ENCODE measurements around the gene C12orf57. TPM values are rescaled to one million over a fixed set of nuclear protein-coding genes. Genes with fewer than 3 reads are reported as not detected.

Gene C12orf57
- total RNA-seq, 2 experiments from 2014 or later: 156 to 181 TPM

- POLR2A ChIA-PET: interaction anchor here (0.6 to 1.2 kb wide), 3 partner anchors 9 to 461 kb away, joined by 3 to 5 read pairs (median 3); partner anchors contain the start of genes C12orf57 and RNU7-1
- no peak for DNase-seq
- no peaks in the 10 kb centered on the region for H3K9me3 Mint-ChIP-seq
- CTCF ChIA-PET: interaction anchor here (0.6 to 17.8 kb wide), 10 partner anchors 8 to 747 kb away, joined by 3 to 388 read pairs (median 4); partner anchors contain the start of genes C12orf57, RNU7-1 and SPSB2
- H3K27me3 Mint-ChIP-seq: no peaks in the 10 kb centered on the region
- peaks cover 65% of the 10 kb centered on the region for H3K4me1 Mint-ChIP-seq
- H3K4me3 Mint-ChIP-seq: peak overlapping the region; percentile 100
- peak overlapping the region; percentile 98 for H3K27ac Mint-ChIP-seq
- peaks cover 56% of the 10 kb centered on the region for H3K36me3 Mint-ChIP-seq (ENCODE audit: low read depth)
These were observed 8.5 kb downstream of the C12orf57 start for GRCh38 chr12:6952121-6952862.

GRCh38 chr12:6952863-6953441 lies 9.1 kb downstream of the C12orf57 start:
- H3K27ac Mint-ChIP-seq: peak overlapping the region; percentile 98
- H3K27me3 Mint-ChIP-seq: no peaks in the 10 kb centered on the region
- ChIA-PET POLR2A (interaction anchor here (1.2 kb wide), 1 partner anchor 9 kb away, joined by 5 read pairs; the partner anchor contains the start of genes C12orf57 and RNU7-1), CTCF (interaction anchor here (0.6 to 17.8 kb wide), 9 partner anchors 7 to 747 kb away, joined by 3 to 388 read pairs (median 5); partner anchors contain the start of genes C12orf57 and RNU7-1)
- peaks cover 62% of the 10 kb centered on the region for H3K36me3 Mint-ChIP-seq (ENCODE audit: low read depth)
- no peak for DNase-seq
- H3K4me3 Mint-ChIP-seq: peak overlapping the region; percentile 100
- peaks cover 67% of the 10 kb centered on the region for H3K4me1 Mint-ChIP-seq
- no peaks in the 10 kb centered on the region for H3K9me3 Mint-ChIP-seq

GRCh38 chr12:6953442-6954315 lies 9.9 kb downstream of the C12orf57 start:
- CTCF ChIA-PET: interaction anchor here (0.6 to 13.3 kb wide), 6 partner anchors 9 to 32 kb away, joined by 4 to 388 read pairs (median 6); partner anchors contain the start of genes C12orf57, PTPN6 and RNU7-1

GRCh38 chr12:6954316-6955107 lies 10.7 kb downstream of the C12orf57 start:
- Mint-ChIP-seq H3K27ac (peak overlapping the region; percentile 98), H3K4me1 (peaks cover 70% of the 10 kb centered on the region), H3K27me3 (no peaks in the 10 kb centered on the region), H3K36me3 (ENCODE audit: low read depth) (peaks cover 76% of the 10 kb centered on the region), H3K9me3 (no peaks in the 10 kb centered on the region), H3K4me3 (peak overlapping the region; percentile 100)
- no peak for DNase-seq
- ChIA-PET CTCF (interaction anchor here (0.7 to 13.3 kb wide), 4 partner anchors 10 to 82 kb away, joined by 3 to 388 read pairs (median 4); partner anchors contain the start of genes C12orf57, PTPN6 and RNU7-1), POLR2A (interaction anchor here (1.8 kb wide), 1 partner anchor 11 kb away, joined by 7 read pairs; the partner anchor contains the start of genes C12orf57 and RNU7-1)

More at GRCh38 chr12:6953442-6954315, 9.9 kb downstream of the C12orf57 start:
- H3K36me3 Mint-ChIP-seq (ENCODE audit: low read depth): peaks cover 67% of the 10 kb centered on the region
- peak overlapping the region; percentile 100 for H3K4me3 Mint-ChIP-seq
- H3K27ac Mint-ChIP-seq: peak overlapping the region; percentile 98
- peak; percentile 88 for DNase-seq
- H3K27me3 Mint-ChIP-seq: no peaks in the 10 kb centered on the region
- peaks cover 69% of the 10 kb centered on the region for H3K4me1 Mint-ChIP-seq
- no peaks in the 10 kb centered on the region for H3K9me3 Mint-ChIP-seq
- POLR2A ChIA-PET: interaction anchor here (1.8 kb wide), 1 partner anchor 10 kb away, joined by 7 read pairs; the partner anchor contains the start of genes C12orf57 and RNU7-1

GRCh38 chr12:6955108-6956020 lies 11.5 kb downstream of the C12orf57 start:
- no peak for DNase-seq
- Mint-ChIP-seq H3K27me3 (no peaks in the 10 kb centered on the region), H3K36me3 (ENCODE audit: low read depth) (peaks cover 78% of the 10 kb centered on the region), H3K4me3 (peak overlapping the region; percentile 7), H3K9me3 (no peaks in the 10 kb centered on the region), H3K4me1 (peaks cover 72% of the 10 kb centered on the region), H3K27ac (peak overlapping the region; percentile 98)
- CTCF ChIA-PET: interaction anchor here (0.6 to 13.3 kb wide), 6 partner anchors 9 to 154 kb away, joined by 3 to 388 read pairs (median 4); partner anchors contain the start of genes C12orf57, PTPN6 and RNU7-1
- POLR2A ChIA-PET: interaction anchor here (1.8 kb wide), 1 partner anchor 12 kb away, joined by 7 read pairs; the partner anchor contains the start of genes C12orf57 and RNU7-1

- Mint-ChIP-seq H3K4me1 (peaks cover 76% of the 10 kb centered on the region), H3K27me3 (no peaks in the 10 kb centered on the region), H3K27ac (peak overlapping the region; percentile 79), H3K9me3 (no peaks in the 10 kb centered on the region), H3K4me3 (peak overlapping the region; percentile 39), H3K36me3 (ENCODE audit: low read depth) (peaks cover 85% of the 10 kb centered on the region)
- POLR2A ChIA-PET: interaction anchor here (3.6 kb wide), 1 partner anchor 11 kb away, joined by 35 read pairs; the partner anchor contains the start of genes C12orf57 and RNU7-1
- CTCF ChIA-PET: interaction anchor here (0.6 to 13.3 kb wide), 5 partner anchors 9 to 203 kb away, joined by 3 to 388 read pairs (median 3); partner anchors contain the start of genes C12orf57, MLF2, PTPN6 and RNU7-1
- no peak for DNase-seq
These were observed 12.4 kb downstream of the C12orf57 start for GRCh38 chr12:6956021-6956727.

- H3K9me3 Mint-ChIP-seq: no peaks in the 10 kb centered on the region
- CTCF ChIA-PET: interaction anchor here (0.9 to 13.3 kb wide), 9 partner anchors 8 to 227 kb away, joined by 3 to 388 read pairs (median 3); partner anchors contain the start of genes C12orf57, MLF2, PTPN6 and RNU7-1
- H3K4me3 Mint-ChIP-seq: peak overlapping the region; percentile 39
- POLR2A ChIA-PET: interaction anchor here (3.6 kb wide), 1 partner anchor 12 kb away, joined by 35 read pairs; the partner anchor contains the start of genes C12orf57 and RNU7-1
- peaks cover 86% of the 10 kb centered on the region for H3K4me1 Mint-ChIP-seq
- peak overlapping the region; percentile 93 for H3K27ac Mint-ChIP-seq
- no peak for DNase-seq
- no peaks in the 10 kb centered on the region for H3K27me3 Mint-ChIP-seq
- H3K36me3 Mint-ChIP-seq (ENCODE audit: low read depth): peaks cover 90% of the 10 kb centered on the region
These were observed 13.4 kb downstream of the C12orf57 start for GRCh38 chr12:6957151-6957701.

- Mint-ChIP-seq H3K36me3 (ENCODE audit: low read depth) (peaks cover 82% of the 10 kb centered on the region), H3K27me3 (no peaks in the 10 kb centered on the region), H3K4me1 (peaks cover 92% of the 10 kb centered on the region), H3K4me3 (peak overlapping the region; percentile 83), H3K9me3 (no peaks in the 10 kb centered on the region), H3K27ac (peak overlapping the region; percentile 93)
- CTCF ChIA-PET: interaction anchor here (0.9 to 13.3 kb wide), 11 partner anchors 14 to 228 kb away, joined by 3 to 388 read pairs (median 3); partner anchors contain the start of genes ATN1, C12orf57, MLF2 and PTPN6
- no peak for DNase-seq
- POLR2A ChIA-PET: interaction anchor here (0.6 to 3.6 kb wide), 3 partner anchors 13 to 123 kb away, joined by 3 to 35 read pairs (median 3); partner anchors contain the start of genes C12orf57 and RNU7-1
These were observed 14.2 kb downstream of the C12orf57 start for GRCh38 chr12:6957741-6958608.
